ENCODE measurements around the gene GPS1. TPM values are rescaled to one million over a fixed set of nuclear protein-coding genes. Genes with fewer than 3 reads are reported as not detected.

GPS1 gene
- total and polyA plus RNA-seq, 2 donors from 2014 or later, result 99.3 to 149 TPM

- DNase-seq (no peak), FAIRE-seq (no peak)
- H3K9ac ChIP-seq (ENCODE audit: low read length in 3 of 3), result no peak overlapping the region
- no peaks in the 10 kb centered on the region for H3K27me3 ChIP-seq (ENCODE audit: control insufficient read depth, insufficient read depth, low read length)
- intact Hi-C loops (cut with DNase I), result no loop called here
- H3K36me3 ChIP-seq (ENCODE audit: control insufficient read depth in 2 of 3, insufficient read depth in 3 of 3, low read length in 3 of 3), result peaks cover 0 to 14% (median 4%) of the 10 kb centered on the region in 3 donors
- no peaks in the 10 kb centered on the region for H3K9me3 ChIP-seq (ENCODE audit: control insufficient read depth in 2 of 3, insufficient read depth in 1 of 3, low read length in 3 of 3)
- H3K4me3 ChIP-seq (ENCODE audit: low read length in 3 of 3), result no peak overlapping the region
- TF ChIP-seq CTCF (IDR thresholded peaks at IDR 0.05; ENCODE audit: borderline replicate concordance, extremely low read depth, insufficient read depth), result no peak
- no peak overlapping the region for H3K27ac ChIP-seq (ENCODE audit: low read depth in 2 of 2, low read length in 2 of 2)
- no peaks in the 10 kb centered on the region for H3K4me1 ChIP-seq (ENCODE audit: control insufficient read depth in 2 of 3, insufficient read depth in 2 of 3, low read depth in 1 of 3, low read length in 3 of 3)
Observed at GRCh38 chr17:82085931-82086764, 34.5 kb downstream of the GPS1 start.

- no peak overlapping the region for H3K27ac ChIP-seq (ENCODE audit: low read depth in 2 of 2, low read length in 2 of 2)
- DNase-seq, result no peak
- H3K4me1 ChIP-seq (ENCODE audit: control insufficient read depth in 2 of 3, insufficient read depth in 2 of 3, low read depth in 1 of 3, low read length in 3 of 3), result no peaks in the 10 kb centered on the region
- H3K36me3 ChIP-seq (ENCODE audit: control insufficient read depth in 2 of 3, insufficient read depth in 3 of 3, low read length in 3 of 3), result peaks cover 0 to 14% (median 2%) of the 10 kb centered on the region in 3 donors
- intact Hi-C loops (cut with DNase I), result no loop called here
- H3K9me3 ChIP-seq (ENCODE audit: control insufficient read depth in 2 of 3, insufficient read depth in 1 of 3, low read length in 3 of 3), result no peaks in the 10 kb centered on the region
- H3K27me3 ChIP-seq (ENCODE audit: control insufficient read depth, insufficient read depth, low read length), result no peaks in the 10 kb centered on the region
- no peak for FAIRE-seq
- no peak overlapping the region for H3K4me3 ChIP-seq (ENCODE audit: low read length in 3 of 3)
- no peak overlapping the region for H3K9ac ChIP-seq (ENCODE audit: low read length in 3 of 3)
- TF ChIP-seq CTCF (IDR thresholded peaks at IDR 0.05; ENCODE audit: borderline replicate concordance, extremely low read depth, insufficient read depth), result no peak
Observed at GRCh38 chr17:82086941-82087906, 35.5 kb downstream of the GPS1 start.

- Histone ChIP-seq H3K27ac (ENCODE audit: low read depth in 2 of 2, low read length in 2 of 2) (no peak overlapping the region), H3K9me3 (ENCODE audit: control insufficient read depth in 2 of 3, insufficient read depth in 1 of 3, low read length in 3 of 3) (no peaks in the 10 kb centered on the region), H3K36me3 (ENCODE audit: control insufficient read depth in 2 of 3, insufficient read depth in 3 of 3, low read length in 3 of 3) (peaks cover 0 to 10% (median 2%) of the 10 kb centered on the region in 3 donors), H3K4me1 (ENCODE audit: control insufficient read depth in 2 of 3, insufficient read depth in 2 of 3, low read depth in 1 of 3, low read length in 3 of 3) (no peaks in the 10 kb centered on the region), H3K4me3 (ENCODE audit: low read length in 3 of 3) (no peak overlapping the region), H3K27me3 (ENCODE audit: control insufficient read depth, insufficient read depth, low read length) (no peaks in the 10 kb centered on the region), H3K9ac (ENCODE audit: low read length in 3 of 3) (no peak overlapping the region)
- intact Hi-C loops (cut with DNase I), result no loop called here
- DNase-seq (no peak), FAIRE-seq (no peak)
- TF ChIP-seq CTCF (IDR thresholded peaks at IDR 0.05; ENCODE audit: borderline replicate concordance, extremely low read depth, insufficient read depth), result no peak
Observed at GRCh38 chr17:82087961-82088837, 36.5 kb downstream of the GPS1 start.

Data from kidney (tissue), 14 donors.